Left colon (tissue), 2 donors: ENCODE results near the gene TRIP12. TPM values are rescaled to one million over a fixed set of nuclear protein-coding genes. Genes with fewer than 3 reads are reported as not detected.
"Not testable (repeated sequence)": the region's sequence is repeated elsewhere in the genome, so short reads cannot be mapped to it uniquely, and the experiment has no call there.

Experiments used
- ATAC-seq: fragments of 200-7000 bp; cut with Tn5 transposase; one replicate; pipeline ENCODE4 v1.9.1; 2020; ENCODE audit warnings: mild to moderate bottlenecking, moderate library complexity
- DNase-seq, 2 donors: peaks; one replicate each; pipeline ENCODE4 v3.0.0-alpha.2; 2020
- intact Hi-C, 2 donors: fragments of 100-400 bp; cut with DNase I in 1 of 2; cut with micrococcal nuclease in 1 of 2; formaldehyde crosslinking; loops; one replicate each; pipeline versions ENCODE4 v1.11.2 to v1.14.0; 2022; cut with DNase I, micrococcal nuclease
- total RNA-seq, 2 donors: library from RNA; stranded (reverse); fragmentation: NEBNext Ultra II Directional; extraction: Animal tissue kit (Norgen Biotek cat#: 25700); gene quantifications; one replicate each; pipeline ENCODE4 v1.2.1, GENCODE V29; 2021
- donor health status: DM: no; HTN: no; CAD: no.
- donor health status: DM: yes; HTN: yes; CAD: no.

The TRIP12 gene
- total RNA-seq, 2 donors from 2014 or later = 183 to 188 TPM

DNA sequence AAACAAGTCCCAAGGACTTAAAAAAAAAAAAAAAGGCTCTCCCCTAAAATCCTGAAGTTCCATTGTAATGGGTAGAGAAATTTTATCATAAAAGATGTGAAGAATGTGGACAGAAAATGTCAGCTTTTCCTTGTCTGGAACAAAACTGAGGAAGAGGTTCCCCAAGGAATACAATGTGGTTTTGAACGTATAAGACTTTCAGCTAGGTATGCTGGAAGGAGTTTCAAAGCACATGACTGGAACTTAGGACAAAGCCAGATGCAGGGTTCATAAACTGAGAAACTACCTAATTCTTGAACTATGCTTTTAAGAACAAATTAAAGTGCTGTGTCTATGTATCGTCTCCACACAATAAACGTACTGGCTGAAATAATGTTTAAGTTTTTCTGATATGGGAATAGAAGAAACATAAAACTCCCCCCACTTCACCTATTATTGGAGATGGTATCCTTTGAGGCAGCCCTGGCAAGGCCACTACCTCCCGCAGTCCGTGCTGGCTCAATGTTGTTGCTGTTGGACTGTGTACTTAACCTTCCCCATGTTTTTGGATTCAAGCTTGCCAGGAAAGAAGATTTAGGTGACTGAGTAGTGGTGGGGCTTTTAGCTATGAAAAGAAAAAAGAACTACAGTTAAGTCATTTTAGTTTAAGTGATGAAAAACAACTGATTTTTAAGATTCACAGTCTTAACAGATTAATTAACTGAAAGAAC lies 123.2 kb downstream of the TRIP12 start:
- intact Hi-C loops = no loop called here
- no peak for DNase-seq
- ATAC-seq = no peak

GRCh38 chr2:229795058-229795457 lies 126.8 kb downstream of the TRIP12 start:
- ATAC-seq (no peak), DNase-seq (no peak)
- intact Hi-C loops = no loop called here

DNA sequence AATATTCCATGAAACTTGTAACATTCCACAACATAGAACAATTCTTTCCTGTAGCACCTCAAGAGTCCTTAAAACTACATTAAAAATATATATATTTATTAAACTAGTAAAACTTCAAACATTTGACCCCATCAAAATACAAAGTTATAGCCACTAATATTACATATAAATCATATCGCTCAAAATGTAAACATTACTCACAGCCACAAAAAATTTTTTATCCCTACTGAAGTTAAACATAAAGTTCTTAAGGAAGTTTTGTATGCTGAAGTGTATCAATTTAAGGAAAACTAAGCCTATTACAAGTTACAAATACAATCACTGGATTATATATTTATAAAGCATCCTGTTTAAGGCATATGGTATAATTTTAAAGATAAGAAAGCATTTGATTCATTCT lies 127.2 kb downstream of the TRIP12 start:
- intact Hi-C loops = no loop called here
- DNase-seq = no peak
- no peak for ATAC-seq

- ATAC-seq, intact Hi-C loops: not testable (repeated sequence)
Measured at GRCh38 chr2:229786289-229786688, 135.5 kb downstream of the TRIP12 start.

DNA sequence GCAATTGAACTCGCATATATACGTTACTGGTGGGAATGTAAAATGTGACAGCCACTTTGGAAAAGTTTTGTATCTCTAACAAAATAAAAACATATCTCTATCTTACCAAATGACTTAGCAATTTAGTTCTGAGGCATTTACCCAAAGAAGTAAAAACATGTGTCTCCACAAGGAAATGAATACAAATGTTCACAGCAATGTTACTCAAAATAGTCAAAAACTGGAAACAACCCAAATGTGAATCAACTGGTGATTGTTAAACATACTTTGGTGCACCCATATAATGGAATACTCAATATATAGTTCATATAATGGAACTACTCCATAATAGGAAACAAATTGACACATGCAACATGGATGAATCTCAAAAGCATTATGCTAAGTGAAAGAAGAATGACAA lies 137.0 kb downstream of the TRIP12 start:
- intact Hi-C loops = no loop called here

More at GRCh38 chr2:229786289-229786688, 135.5 kb downstream of the TRIP12 start:
- DNase-seq = not testable (repeated sequence)

GRCh38 chr2:229783108-229783721 lies 138.6 kb downstream of the TRIP12 start:
- intact Hi-C loops = no loop called here
- DNase-seq = no peak
- no peak for ATAC-seq

More for the DNA sequence above, 137.0 kb downstream of the TRIP12 start:
- DNase-seq (no peak), ATAC-seq (no peak)

GRCh38 chr2:229780856-229781773 lies 140.7 kb downstream of the TRIP12 start:
- no peak for DNase-seq
- peak; percentile 77 for ATAC-seq
- intact Hi-C loops = no loop called here

DNA sequence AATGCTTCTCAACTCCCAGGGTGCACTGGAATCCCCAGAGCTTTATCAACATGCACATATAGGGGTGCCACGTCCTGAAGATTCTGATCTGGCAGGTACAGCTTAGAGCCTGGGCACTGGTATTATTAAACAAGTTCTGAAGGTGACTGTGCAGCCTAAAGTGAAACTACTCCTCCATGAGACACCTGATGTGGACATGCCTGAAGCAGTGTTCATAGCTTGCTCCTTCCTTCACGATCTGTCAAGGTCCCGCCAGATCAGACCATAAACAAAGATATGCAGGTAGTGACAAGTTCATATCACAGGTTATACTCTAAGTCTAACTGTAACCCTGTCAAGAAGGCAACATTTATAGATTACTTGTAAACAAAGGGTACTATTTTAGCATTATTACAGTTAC lies 142.2 kb downstream of the TRIP12 start:
- DNase-seq = no peak
- ATAC-seq = no peak
- intact Hi-C loops = no loop called here

- no peak for ATAC-seq
- intact Hi-C loops = no loop called here
- no peak for DNase-seq
Measured at GRCh38 chr2:229777716-229778115, 144.1 kb downstream of the TRIP12 start.

- intact Hi-C loops = no loop called here
- DNase-seq (no peak), ATAC-seq (no peak)
Measured at GRCh38 chr2:229775614-229776313, 146.0 kb downstream of the TRIP12 start.

- DNase-seq = no peak
- no peak for ATAC-seq
- intact Hi-C loops = no loop called here
Measured at GRCh38 chr2:229774237-229774636, 147.6 kb downstream of the TRIP12 start.

DNA sequence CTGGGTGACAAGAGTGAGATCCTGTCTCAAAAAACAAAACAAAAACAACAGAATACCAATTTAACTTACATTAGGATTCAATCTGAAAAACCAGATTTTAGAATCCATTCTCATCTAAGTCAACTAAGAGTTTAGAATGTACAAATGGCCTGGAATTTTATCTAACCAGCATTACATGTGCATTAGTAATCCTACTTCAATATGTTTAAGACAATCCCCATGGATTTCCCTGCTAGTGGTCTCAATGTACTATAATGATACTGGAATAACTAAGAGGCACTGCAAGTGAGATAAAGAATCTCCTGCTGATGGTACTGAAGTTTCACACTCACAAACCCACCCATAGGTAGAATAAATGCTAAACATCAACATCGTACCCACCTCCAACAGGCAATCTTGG lies 153.6 kb downstream of the TRIP12 start:
- ATAC-seq = no peak
- intact Hi-C loops = no loop called here
- no peak for DNase-seq

DNA sequence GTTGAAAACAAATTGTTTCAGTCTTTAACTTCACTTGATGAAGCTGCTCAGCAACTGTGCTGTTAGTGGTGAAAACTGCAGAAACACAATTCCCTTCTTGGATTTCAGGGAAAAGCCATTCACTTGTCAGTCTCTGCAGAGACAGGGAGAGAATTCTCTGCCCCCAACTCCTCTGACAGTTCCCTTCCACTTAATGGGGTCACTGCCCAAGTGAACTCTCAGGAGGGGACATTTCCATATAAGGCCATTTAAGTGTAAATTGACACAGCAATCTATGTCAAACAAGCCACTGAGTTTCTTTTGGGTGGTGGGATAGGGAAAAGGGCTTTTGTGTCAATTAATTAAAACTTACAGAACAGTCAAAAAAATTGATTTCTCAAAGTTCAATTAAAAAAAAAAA lies 156.1 kb downstream of the TRIP12 start:
- no peak for DNase-seq
- intact Hi-C loops = no loop called here
- no peak for ATAC-seq

GRCh38 chr2:229761663-229762062 lies 160.1 kb downstream of the TRIP12 start:
- ATAC-seq = no peak
- intact Hi-C loops = no loop called here

DNA sequence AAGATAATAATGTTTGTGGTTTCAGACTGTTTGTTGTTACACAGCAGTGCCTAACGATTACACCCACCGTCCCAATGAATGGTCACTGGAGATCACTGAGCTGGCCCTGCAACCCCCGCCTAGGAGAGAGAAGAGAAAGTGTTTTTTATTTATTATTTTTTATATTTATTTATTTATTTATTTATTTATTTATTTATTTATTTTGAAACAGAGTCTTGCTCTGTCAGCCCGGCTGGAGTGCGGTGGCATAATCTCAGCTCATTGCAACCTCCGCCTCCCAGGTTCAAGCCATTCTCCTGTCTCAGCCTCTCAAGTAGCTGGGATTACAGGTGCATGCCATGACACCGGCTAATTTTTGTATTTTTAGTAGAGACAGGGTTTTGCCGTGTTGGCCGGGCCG lies 164.3 kb downstream of the TRIP12 start:
- intact Hi-C loops, DNase-seq, ATAC-seq: not testable (repeated sequence)

More at GRCh38 chr2:229761663-229762062, 160.1 kb downstream of the TRIP12 start:
- DNase-seq = no peak

DNA sequence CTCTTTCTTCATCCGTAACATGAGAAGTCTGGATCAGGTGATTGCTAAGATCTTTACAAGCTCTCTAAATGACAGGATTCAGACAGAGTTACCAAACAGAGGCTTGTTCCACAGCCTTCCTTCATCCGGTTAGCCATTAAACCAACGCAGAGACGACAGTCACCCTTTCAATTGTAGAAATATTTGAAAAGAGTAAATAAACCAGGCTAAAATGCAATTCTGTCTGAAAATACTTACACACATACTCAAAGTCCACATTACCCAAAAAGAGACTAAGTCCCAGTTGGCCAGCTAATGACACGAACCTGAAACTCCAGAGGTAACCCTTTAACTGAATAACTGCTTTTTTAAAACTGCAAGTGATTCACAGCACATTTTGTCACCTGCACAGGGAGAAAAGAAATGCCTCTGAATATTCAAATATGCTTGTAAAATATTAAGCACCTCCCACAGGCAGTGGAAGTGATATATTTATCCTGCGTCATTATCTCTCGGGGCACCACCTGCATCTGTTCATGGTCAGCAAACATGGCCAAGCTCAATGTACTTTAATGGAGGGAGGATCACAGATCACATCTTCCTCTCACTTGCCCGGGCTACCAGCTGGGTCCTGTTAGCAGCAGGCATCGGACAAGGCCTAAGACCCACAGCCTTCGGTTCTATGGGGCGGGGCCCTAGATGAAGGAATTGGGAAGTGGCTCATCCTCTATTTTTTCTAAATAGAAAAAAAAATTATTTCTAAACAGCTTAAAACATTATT lies 168.7 kb downstream of the TRIP12 start:
- peak; percentile 26 for ATAC-seq
- DNase-seq = no peak
- intact Hi-C loops = no loop called here

DNA sequence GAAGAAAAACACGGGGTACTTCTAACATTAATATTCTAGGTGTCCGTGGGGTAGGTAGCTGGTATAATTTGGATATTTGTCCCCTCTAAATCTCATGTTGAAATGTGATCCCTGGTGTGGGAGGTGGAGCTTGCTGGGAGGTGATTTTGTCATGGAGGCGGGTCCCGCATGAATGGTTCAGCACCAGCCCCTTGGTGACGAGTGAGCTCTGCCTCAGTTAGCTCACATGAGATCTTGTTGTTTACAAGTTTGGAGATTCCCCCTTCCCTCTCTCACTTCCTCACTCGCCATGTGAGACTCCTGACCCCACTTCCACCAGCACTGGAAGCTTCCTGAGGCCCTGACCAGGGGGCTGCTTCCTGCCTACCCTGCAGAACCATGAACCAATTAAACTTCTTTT lies 172.0 kb downstream of the TRIP12 start:
- DNase-seq (no peak), ATAC-seq (no peak)
- intact Hi-C loops = no loop called here

- ATAC-seq (no peak), DNase-seq (no peak)
- intact Hi-C loops = no loop called here
Measured at GRCh38 chr2:229748950-229749349, 172.9 kb downstream of the TRIP12 start.
